Stromal cell of bone marrow (primary cell): ENCODE results near the gene SSB.
"Not testable (repeated sequence)": the region's sequence is repeated elsewhere in the genome, so short reads cannot be mapped to it uniquely, and the experiment has no call there.

Source experiments
- DNase-seq: peaks from one replicate; pipeline ENCODE4 v3.0.0-alpha.2; 2012; ENCODE audit warnings: low read depth

Gene SSB

GRCh38 chr2:169782513-169782912 is 16.2 kb upstream of the SSB start:
- DNase-seq, result no peak

DNA sequence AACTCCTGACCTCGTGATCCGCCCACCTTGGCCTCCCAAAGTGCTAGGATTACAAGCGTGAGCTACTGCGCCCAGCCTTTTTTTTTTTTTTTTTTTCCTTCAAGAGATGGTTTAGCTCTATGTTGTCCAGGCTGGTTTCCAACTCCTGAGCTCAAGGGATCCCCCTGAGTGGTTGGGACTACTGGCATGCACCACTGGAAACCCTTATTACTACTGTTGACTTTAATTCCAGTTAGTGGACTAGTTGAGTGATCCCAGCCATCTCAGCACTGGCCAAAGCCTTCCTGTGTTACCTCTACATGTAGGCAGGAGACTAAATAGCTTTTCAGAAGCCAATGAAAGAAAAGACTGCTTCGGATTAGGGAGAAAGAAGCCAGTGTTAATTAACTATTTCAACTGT is 8.1 kb upstream of the SSB start:
- DNase-seq, result no peak

GRCh38 chr2:169795181-169795580 is 3.5 kb upstream of the SSB start:
- DNase-seq, result no peak

DNA sequence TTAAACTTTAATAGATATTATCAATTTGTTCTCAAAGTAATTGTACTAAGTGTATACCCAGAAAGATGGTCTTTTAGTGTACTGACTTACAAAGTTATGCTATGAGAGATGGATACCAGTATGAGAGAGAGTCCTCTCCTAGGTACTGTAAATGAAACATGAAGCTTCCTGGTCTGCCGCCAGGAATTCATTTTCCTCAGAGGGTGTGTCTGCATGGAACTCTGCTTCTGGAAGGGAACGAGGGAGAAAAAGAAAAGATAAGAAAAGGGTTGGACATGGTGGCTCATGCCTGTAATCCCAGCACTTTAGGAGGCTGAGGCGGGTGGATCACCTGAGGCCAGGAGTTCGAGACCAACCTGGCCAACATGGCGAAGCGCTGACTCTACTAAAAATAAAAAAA is 2.2 kb upstream of the SSB start:
- DNase-seq, result no peak

- no peak for DNase-seq
These were observed 1.1 kb upstream of the SSB start for GRCh38 chr2:169797601-169798000.

- DNase-seq, result no peak
These were observed 314 bp upstream of the SSB start for GRCh38 chr2:169798397-169798717.

DNA sequence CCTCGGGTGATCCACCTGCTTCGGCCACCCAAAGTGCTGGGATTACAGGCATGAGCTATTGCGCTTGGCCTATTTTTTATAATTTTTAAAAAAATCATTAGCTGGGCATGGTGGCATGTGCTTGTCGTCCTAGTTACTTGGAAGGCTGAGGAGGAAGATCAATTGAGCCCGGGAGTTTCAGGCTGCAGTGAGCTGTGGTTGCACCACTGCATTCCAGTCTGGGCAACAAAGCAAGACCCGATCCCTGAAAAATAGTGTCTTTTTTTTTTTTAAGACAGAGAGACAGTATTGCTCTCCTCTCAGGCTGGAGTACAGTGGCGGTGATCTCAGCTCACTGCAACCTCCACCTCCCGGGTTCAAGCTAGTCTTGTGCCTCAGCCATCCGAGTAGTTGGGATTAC is 4.8 kb downstream of the SSB start:
- DNase-seq, result no peak

- no peak for DNase-seq
These were observed 7.9 kb downstream of the SSB start for GRCh38 chr2:169806586-169806985.

- no peak for DNase-seq
These were observed 9.6 kb downstream of the SSB start for GRCh38 chr2:169808221-169808620.

GRCh38 chr2:169815849-169816248 is 17.2 kb downstream of the SSB start:
- DNase-seq, result peak; percentile 62

DNA sequence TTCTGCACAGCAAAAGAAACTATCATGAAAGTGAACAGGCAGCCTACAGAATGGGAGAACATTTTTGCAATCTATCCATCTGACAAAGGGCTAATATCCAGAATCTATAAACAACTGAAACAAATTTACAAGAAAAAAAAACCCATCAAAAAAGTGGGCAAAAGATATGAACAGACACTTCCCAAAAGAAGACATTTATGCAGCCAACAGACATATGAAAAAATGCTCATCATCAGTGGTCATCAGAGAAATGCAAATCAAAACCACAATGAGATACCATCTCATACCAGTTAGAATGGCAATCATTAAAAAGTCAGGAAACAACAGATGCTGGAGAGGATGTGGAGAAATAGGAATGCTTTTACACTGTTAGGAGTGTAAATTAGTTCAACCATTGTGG is 18.3 kb downstream of the SSB start:
- DNase-seq, result not testable (repeated sequence)

GRCh38 chr2:169817369-169817768 is 18.7 kb downstream of the SSB start:
- not testable (repeated sequence) for DNase-seq

- DNase-seq, result no peak
These were observed 19.6 kb downstream of the SSB start for GRCh38 chr2:169818241-169818640.

- DNase-seq, result peak; percentile 18
These were observed 20.4 kb downstream of the SSB start for GRCh38 chr2:169819106-169819505.

DNA sequence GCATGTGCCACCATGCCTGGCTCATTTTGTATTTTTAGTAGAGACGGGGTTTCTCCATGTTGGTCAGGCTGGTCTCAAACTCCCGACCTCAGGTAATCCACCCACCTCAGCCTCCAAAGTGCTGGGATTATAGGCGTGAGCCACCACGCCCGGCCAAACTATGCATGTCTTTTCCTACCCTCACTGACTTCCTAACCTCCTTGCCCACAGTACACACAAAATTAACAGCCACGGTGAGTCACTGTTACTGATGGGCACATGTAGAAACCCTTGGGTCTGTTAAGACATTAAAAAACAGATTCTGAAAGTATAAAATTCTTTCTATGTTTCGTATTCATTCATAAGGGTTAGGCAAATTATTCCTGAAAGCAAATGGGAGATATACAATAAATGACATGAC is 21.4 kb downstream of the SSB start:
- peak; percentile 18 for DNase-seq

- no peak for DNase-seq
These were observed 23.4 kb downstream of the SSB start for GRCh38 chr2:169822036-169822435.

DNA sequence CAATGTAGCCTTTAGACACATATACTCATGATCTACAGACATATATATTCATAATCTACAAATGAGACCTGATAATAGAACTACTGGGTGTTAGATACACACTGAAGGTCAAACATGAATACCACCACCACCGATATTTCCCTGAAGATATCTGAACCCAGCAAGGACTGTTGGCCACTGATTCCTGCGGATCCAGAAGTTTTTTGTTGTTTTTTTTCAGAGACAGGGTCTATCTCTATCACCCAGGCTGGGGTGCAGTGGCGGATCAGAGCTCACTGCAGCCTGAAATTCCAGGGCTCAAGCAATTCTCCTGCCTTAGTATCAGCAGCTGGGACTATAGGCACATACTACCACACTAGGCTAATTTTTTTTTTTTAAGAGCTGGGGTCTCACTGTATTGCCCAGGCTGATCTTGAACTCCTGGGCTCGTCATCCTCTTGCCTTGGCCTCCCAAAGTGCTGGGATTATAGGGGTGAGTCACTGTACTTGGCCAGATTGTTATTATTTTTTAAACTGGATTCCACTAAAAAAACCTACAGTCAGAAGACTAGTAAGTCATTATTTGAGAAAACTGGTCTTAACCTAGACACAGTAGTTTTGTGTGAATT is 24.2 kb downstream of the SSB start:
- no peak for DNase-seq

DNA sequence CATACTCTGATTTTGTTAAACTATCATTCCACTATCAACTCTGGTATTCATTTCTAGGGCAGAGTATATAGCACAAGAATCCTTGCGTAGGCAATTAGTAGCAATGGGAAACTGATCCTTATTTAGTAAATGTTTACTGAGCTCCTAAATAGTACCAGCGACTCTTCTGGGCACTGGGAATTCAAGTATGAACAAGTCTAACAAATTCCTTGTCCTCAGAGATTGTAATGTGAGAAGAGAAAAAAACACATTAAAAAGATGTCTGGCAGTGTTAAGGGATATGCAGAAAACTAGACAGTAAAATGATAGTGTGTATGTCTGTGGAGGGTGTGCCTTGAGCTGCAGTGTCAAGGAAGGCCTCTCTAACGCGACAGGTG is 25.3 kb downstream of the SSB start:
- DNase-seq, result no peak

DNA sequence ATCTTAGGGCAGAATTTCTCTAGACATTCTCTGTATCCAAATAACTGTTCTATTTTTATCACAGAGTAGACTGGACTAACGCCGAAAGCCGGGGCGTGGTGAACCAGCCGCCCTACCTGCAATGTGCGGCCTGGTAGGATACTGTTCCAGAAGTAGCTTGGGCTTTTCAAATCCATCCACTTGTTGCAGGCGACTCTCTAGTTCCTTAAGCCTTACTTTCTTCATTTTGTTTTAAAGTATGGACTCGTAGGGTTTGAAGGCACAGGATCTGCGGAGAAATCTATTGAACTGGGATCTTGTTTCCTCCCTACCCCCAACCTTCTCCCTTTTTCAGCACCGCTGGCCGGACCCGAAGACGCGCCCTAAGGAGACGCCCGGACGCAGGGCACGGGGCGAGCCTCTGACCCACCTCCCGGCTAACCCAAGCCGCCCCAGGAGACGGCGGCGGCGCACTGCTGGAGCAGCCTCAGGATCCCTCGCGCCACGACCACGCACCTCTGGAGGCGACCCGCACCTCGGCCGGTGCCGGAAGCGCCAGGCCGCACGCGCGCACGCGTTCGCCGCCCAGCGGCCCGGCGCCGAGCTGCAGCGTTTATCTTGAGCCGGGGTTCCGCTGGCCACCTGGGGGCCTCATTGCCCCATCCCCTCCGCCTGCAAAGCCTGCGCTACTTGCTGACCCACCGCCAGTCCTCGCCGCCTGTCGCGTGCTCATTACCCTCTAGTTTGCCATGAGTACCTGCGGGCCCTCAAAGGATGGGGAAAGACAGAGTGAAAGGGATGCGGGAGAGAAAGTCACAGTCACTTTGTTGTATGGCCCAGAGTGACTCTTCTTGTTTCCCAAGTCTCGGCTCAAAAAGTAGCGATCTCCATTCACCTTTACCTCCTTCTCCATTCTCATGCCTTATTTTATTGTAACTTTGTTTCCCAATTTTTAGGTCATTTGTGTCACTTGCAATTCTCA is 26.0 kb downstream of the SSB start, which contains the start of gene METTL5:
METTL5 (minus strand) TSS at position 533 of the 961 bp plus-strand sequence; CDS start at position 225, 308 bp downstream.
- no peak for DNase-seq

DNA sequence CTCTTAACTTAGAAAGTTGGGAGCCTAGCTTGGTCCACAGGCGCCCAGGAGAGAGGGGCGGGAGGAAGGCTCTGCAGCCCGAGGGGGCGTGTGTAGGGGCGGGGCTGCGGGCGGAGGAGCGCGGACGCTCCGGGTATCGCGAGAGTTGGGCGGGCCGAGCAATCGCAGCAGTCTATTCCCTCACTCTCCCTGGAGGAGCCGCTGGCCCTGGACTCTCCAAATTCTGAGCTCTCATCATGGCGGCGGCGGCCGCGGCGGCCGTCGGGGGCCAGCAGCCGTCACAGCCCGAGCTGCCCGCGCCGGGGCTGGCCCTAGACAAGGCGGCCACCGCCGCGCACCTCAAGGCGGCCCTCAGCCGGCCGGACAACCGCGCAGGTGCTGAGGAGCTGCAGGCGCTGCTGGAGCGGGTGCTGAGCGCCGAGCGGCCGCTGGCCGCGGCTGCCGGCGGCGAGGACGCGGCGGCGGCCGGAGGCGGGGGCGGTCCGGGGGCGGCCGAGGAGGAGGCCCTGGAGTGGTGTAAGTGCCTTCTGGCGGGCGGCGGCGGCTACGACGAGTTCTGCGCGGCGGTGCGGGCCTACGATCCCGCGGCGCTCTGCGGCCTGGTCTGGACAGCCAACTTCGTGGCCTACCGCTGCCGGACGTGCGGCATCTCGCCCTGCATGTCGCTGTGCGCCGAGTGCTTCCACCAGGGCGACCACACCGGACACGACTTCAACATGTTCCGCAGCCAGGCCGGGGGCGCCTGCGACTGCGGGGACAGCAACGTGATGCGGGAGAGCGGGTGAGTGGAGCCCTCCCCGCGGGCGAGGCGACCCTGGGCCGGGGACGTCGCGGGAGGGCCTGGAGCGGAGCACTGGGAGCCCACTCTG is 28.8 kb downstream of the SSB start, which contains the start of gene UBR3:
UBR3 (plus strand) TSS at position 183 of the 869 bp plus-strand sequence; CDS start at position 237, 54 bp downstream.
- DNase-seq, result peak; percentile 89

DNA sequence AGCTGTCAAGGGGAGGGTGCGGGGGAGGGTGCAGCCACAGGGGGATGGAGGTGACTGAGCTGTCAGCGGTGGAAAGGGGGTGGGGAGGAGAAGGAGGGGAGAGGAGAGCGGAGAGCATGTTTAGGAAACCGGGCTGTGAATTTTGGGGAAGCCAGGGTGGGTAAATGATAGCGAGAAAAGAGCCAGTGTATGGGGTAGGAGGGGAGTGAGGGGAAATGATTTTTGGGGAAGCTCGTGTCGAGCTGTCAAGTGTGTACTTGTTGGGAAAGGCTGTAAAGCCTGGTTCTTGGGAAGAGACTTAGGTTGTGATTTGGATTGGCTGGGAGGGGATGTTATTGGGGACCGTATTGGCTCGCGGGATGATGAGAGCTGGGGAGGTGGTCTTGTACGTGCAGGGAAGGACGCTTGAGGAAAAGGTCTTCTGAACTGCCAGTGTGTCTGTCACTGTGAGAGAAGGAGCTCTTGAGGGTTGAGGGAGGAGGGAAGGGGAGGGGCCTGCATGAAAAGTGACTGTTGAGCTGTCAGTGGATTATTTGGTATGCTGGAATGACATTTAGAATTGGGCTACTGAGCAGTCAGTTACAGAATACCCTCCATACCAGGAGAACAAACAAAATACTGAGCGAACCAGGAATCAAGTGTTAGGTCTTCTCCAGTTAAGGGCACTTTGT is 29.6 kb downstream of the SSB start:
- DNase-seq, result no peak

GRCh38 chr2:169834401-169834800 is 35.7 kb downstream of the SSB start:
- no peak for DNase-seq
